ENCODE measurements around the gene NEGR1.

The NEGR1 gene

DNA sequence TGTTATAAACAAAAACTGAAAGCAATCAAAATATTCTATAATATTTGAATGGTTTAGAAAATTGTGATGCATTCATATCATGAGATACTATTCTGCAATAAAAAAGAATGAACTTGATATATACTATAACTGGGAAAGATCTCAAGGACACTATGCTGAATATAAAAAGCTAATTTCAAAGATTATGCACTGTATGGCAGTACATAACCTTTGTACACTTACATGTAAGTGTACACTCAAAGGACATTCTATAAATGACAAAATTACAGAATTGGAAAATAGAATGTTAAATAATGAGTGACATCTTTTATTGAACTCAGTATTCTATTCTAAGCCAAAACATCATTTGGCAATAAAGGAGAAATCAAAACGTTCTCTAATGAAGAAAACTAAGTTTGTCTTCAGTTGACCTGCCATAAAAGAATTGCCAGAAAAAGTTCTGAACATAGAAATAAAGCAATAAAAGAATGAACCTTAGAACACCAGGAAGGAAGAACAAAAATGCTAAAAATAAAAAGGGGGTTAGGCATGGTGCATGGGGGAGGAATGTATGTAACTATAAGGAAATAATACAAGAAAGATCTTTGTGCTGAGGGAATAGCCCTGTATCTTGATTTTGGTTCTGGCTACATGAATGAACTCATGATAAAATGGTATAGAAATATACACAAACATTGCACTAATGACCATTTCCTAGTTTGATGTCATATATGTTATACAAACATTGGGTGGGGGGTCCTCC is 519.7 kb downstream of the NEGR1 start:
- Histone ChIP-seq H3K4me1 (peaks cover 16% of the 10 kb centered on the region), H3K4me3 (no peak overlapping the region), H3K9me3 (no peaks in the 10 kb centered on the region), H3K36me3 (replicated peaks) (no peaks in the 10 kb centered on the region), H3K27me3 (ENCODE audit: low read depth) (no peaks in the 10 kb centered on the region)
- no peak for DNase-seq (ENCODE audit: low spot score in 2 of 2)
- in situ Hi-C loops (cut with MboI; ENCODE audit: low sequenced_read_pairs): no loop called here

DNA sequence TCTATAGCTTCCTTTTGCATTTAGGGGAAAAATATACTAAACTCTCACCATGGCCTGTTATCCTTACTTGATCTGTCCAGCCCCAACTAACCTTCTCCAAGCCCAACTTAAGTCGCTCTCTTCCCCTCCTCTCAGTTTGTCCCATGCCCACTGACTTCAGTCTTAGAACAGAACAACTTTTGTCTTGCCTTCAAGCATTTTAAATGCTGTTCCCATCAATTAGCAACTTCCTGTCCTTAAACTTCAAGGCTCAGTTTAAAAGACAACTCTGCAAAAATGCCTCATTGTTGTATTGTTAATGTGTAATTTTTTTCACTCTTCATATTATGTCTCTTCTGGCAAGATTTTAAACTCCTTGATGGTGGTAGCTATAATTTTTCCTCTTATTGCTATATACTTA is 526.9 kb downstream of the NEGR1 start:
- H3K9me3 ChIP-seq: no peaks in the 10 kb centered on the region
- peaks cover 7% of the 10 kb centered on the region for H3K4me1 ChIP-seq
- no peaks in the 10 kb centered on the region for H3K36me3 ChIP-seq (replicated peaks)
- no peak overlapping the region for H3K4me3 ChIP-seq
- in situ Hi-C loops (cut with MboI; ENCODE audit: low sequenced_read_pairs): no loop called here
- DNase-seq (ENCODE audit: low spot score in 2 of 2): no peak
- no peaks in the 10 kb centered on the region for H3K27me3 ChIP-seq (ENCODE audit: low read depth)

GRCh38 chr1:71753746-71754145 is 528.6 kb downstream of the NEGR1 start:
- no peaks in the 10 kb centered on the region for H3K4me1 ChIP-seq
- no peaks in the 10 kb centered on the region for H3K9me3 ChIP-seq
- no peak for DNase-seq (ENCODE audit: low spot score in 2 of 2)
- H3K36me3 ChIP-seq (replicated peaks): no peaks in the 10 kb centered on the region
- in situ Hi-C loops (cut with MboI; ENCODE audit: low sequenced_read_pairs): no loop called here
- H3K4me3 ChIP-seq: no peak overlapping the region
- H3K27me3 ChIP-seq (ENCODE audit: low read depth): no peaks in the 10 kb centered on the region

DNA sequence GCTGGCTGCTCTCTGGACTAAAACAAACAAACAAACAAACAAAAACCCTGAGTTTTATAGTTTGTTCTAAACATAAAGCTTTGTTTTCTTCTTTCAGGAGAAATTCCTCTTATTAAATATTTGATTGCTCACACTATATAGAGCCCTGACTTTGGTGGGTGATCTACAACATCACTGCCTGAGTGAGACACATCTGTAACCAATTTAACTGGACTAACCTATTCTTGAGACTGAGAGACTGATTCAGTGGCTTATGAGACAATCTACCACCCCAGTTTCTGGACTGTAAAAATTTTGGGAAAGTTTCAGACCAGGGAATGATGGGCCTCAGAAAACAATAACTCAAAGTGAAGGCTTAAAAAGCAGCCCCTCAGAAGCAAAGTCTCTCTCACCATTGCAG is 537.0 kb downstream of the NEGR1 start:
- Histone ChIP-seq H3K9me3 (no peaks in the 10 kb centered on the region), H3K4me1 (no peaks in the 10 kb centered on the region), H3K36me3 (replicated peaks) (no peaks in the 10 kb centered on the region), H3K4me3 (no peak overlapping the region), H3K27me3 (ENCODE audit: low read depth) (no peaks in the 10 kb centered on the region)
- in situ Hi-C loops (cut with MboI; ENCODE audit: low sequenced_read_pairs): no loop called here
- DNase-seq (ENCODE audit: low spot score in 2 of 2): no peak

DNA sequence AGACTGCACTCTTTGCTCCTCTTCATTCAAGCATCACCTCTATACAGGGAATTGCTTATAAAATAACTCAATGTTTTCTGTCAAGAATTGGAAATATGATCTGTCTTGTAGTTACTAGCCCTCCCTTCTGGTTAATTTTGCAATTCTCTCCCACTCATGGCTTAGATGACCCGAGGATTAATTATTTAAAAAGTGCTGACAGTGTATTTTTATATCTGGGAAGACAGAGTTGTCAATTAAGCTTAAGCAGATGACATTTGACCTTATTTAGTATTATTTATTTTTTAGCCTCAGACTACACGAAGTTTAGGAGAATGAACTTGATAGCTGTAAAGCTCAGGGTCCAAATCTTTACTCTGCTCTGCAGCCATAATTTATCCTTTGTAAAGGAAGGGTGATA is 538.5 kb downstream of the NEGR1 start:
- Histone ChIP-seq H3K27me3 (ENCODE audit: low read depth) (no peaks in the 10 kb centered on the region), H3K9me3 (no peaks in the 10 kb centered on the region), H3K4me1 (no peaks in the 10 kb centered on the region), H3K36me3 (replicated peaks) (no peaks in the 10 kb centered on the region), H3K4me3 (no peak overlapping the region)
- DNase-seq (ENCODE audit: low spot score in 2 of 2): no peak
- in situ Hi-C loops (cut with MboI; ENCODE audit: low sequenced_read_pairs): no loop called here

GRCh38 chr1:71738910-71739309 is 543.4 kb downstream of the NEGR1 start:
- Histone ChIP-seq H3K4me3 (no peak overlapping the region), H3K4me1 (no peaks in the 10 kb centered on the region), H3K27me3 (ENCODE audit: low read depth) (no peaks in the 10 kb centered on the region), H3K36me3 (replicated peaks) (no peaks in the 10 kb centered on the region), H3K9me3 (no peaks in the 10 kb centered on the region)
- DNase-seq (ENCODE audit: low spot score in 2 of 2): no peak
- in situ Hi-C loops (cut with MboI; ENCODE audit: low sequenced_read_pairs): no loop called here

DNA sequence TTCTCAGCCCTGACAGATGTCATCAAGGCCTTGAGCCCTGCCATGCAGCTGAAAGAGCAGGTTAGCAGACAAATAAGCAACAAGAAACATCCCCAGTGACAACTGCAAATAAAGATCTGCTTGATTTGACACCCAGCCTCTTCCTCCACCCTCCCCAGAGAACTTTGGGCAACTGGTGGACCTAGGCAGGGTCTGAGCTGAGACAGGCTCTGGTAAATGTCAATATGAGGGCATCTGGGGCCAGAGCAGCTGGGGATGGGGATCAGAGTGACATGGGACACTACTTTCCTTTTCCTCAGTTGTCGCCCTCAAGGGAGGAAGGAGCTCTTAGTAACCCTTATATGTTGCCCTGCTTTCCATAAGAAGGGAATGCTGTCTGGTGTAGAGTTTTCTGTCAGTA is 544.1 kb downstream of the NEGR1 start:
- H3K9me3 ChIP-seq: no peaks in the 10 kb centered on the region
- no peaks in the 10 kb centered on the region for H3K36me3 ChIP-seq (replicated peaks)
- no peak overlapping the region for H3K4me3 ChIP-seq
- no peaks in the 10 kb centered on the region for H3K27me3 ChIP-seq (ENCODE audit: low read depth)
- no peak for DNase-seq (ENCODE audit: low spot score in 2 of 2)
- in situ Hi-C loops (cut with MboI; ENCODE audit: low sequenced_read_pairs): no loop called here
- H3K4me1 ChIP-seq: no peaks in the 10 kb centered on the region

- in situ Hi-C loops (cut with MboI; ENCODE audit: low sequenced_read_pairs): no loop called here
- no peak for DNase-seq (ENCODE audit: low spot score in 2 of 2)
- peaks cover 1% of the 10 kb centered on the region for H3K4me1 ChIP-seq
These were observed 544.6 kb downstream of the NEGR1 start for GRCh38 chr1:71737768-71738167.

GRCh38 chr1:71733121-71733520 is 549.2 kb downstream of the NEGR1 start:
- no peak for DNase-seq (ENCODE audit: low spot score in 2 of 2)
- Histone ChIP-seq H3K27me3 (ENCODE audit: low read depth) (no peaks in the 10 kb centered on the region), H3K4me1 (peaks cover 4% of the 10 kb centered on the region), H3K4me3 (no peak overlapping the region), H3K36me3 (replicated peaks) (no peaks in the 10 kb centered on the region), H3K9me3 (no peaks in the 10 kb centered on the region)
- in situ Hi-C loops (cut with MboI; ENCODE audit: low sequenced_read_pairs): no loop called here

More at GRCh38 chr1:71737768-71738167, 544.6 kb downstream of the NEGR1 start:
- Histone ChIP-seq H3K27me3 (ENCODE audit: low read depth) (no peaks in the 10 kb centered on the region), H3K4me3 (no peak overlapping the region), H3K9me3 (no peaks in the 10 kb centered on the region), H3K36me3 (replicated peaks) (no peaks in the 10 kb centered on the region)

- H3K27me3 ChIP-seq (ENCODE audit: low read depth): 0 out of 2 replicates have a peak, but pooled peaks cover 4% of the 10 kb centered on the region
- no peaks in the 10 kb centered on the region for H3K9me3 ChIP-seq
- H3K36me3 ChIP-seq (replicated peaks): no peaks in the 10 kb centered on the region
- H3K4me3 ChIP-seq: no peak overlapping the region
- no peaks in the 10 kb centered on the region for H3K4me1 ChIP-seq
- in situ Hi-C loops (cut with MboI; ENCODE audit: low sequenced_read_pairs): no loop called here
- no peak for DNase-seq (ENCODE audit: low spot score in 2 of 2)
These were observed 560.8 kb downstream of the NEGR1 start for GRCh38 chr1:71721532-71721931.

DNA sequence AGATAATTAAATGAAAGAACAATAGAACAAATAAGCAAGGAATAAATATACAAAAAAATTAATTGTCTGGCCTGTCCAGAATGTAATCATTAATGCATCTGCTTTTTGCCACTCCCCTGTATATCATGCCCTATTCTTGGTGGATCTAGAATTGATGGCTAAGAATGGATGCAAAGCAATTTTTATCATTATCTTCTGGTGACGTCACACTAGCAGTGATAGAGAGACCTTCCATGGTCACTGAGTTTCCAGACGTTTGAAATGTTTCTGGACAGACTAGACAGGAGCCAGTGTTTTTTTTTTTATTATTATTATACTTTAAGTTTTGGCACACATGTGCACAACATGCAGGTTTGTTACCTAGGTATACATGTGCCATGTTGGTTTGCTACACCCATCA is 563.0 kb downstream of the NEGR1 start:
- Histone ChIP-seq H3K9me3 (no peaks in the 10 kb centered on the region), H3K4me3 (no peak overlapping the region), H3K4me1 (no peaks in the 10 kb centered on the region), H3K36me3 (replicated peaks) (no peaks in the 10 kb centered on the region), H3K27me3 (ENCODE audit: low read depth) (0 out of 2 replicates have a peak, but pooled peaks cover 2% of the 10 kb centered on the region)
- in situ Hi-C loops (cut with MboI; ENCODE audit: low sequenced_read_pairs): no loop called here
- no peak for DNase-seq (ENCODE audit: low spot score in 2 of 2)

- Histone ChIP-seq H3K27me3 (ENCODE audit: low read depth) (no peaks in the 10 kb centered on the region), H3K4me3 (no peak overlapping the region), H3K9me3 (no peaks in the 10 kb centered on the region), H3K4me1 (no peaks in the 10 kb centered on the region), H3K36me3 (replicated peaks) (no peaks in the 10 kb centered on the region)
- in situ Hi-C loops (cut with MboI; ENCODE audit: low sequenced_read_pairs): no loop called here
- DNase-seq (ENCODE audit: low spot score in 2 of 2): no peak
These were observed 565.2 kb downstream of the NEGR1 start for GRCh38 chr1:71717186-71717585.

DNA sequence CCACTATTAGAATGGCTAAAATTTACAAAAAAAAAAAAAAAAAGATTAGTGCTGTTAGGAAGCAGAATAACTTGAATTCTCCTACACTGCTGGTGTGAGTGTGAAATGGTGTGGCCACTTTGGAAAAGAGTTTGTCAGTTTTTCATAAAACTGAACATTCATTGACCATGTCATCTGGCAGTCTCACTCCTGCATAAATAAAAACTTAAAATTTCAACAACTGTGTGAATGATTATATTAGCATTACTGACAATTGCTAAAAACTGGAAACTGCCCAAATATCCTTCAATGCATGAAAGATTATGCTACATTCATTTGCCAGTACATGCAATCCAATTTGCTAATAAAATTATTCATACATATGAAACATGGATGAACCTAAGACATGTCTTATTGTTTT is 570.9 kb downstream of the NEGR1 start:
- in situ Hi-C loops (cut with MboI; ENCODE audit: low sequenced_read_pairs): no loop called here
- H3K4me1 ChIP-seq: no peaks in the 10 kb centered on the region
- no peaks in the 10 kb centered on the region for H3K36me3 ChIP-seq (replicated peaks)
- H3K9me3 ChIP-seq: no peaks in the 10 kb centered on the region
- no peak overlapping the region for H3K4me3 ChIP-seq
- H3K27me3 ChIP-seq (ENCODE audit: low read depth): no peaks in the 10 kb centered on the region
- no peak for DNase-seq (ENCODE audit: low spot score in 2 of 2)

GRCh38 chr1:71706029-71706671 is 576.2 kb downstream of the NEGR1 start:
- in situ Hi-C loops (cut with MboI; ENCODE audit: low sequenced_read_pairs): no loop called here
- Histone ChIP-seq H3K4me3 (no peak overlapping the region), H3K4me1 (no peaks in the 10 kb centered on the region), H3K36me3 (replicated peaks) (no peaks in the 10 kb centered on the region), H3K27me3 (ENCODE audit: low read depth) (no peaks in the 10 kb centered on the region), H3K9me3 (no peaks in the 10 kb centered on the region)
- DNase-seq (ENCODE audit: low spot score in 2 of 2): no peak

Measured in HAP-1 (cell line).